DLD1 (cell line): ENCODE measurements around the gene DAB1.

Experiments used
- in situ Hi-C: cut with HindIII; loops from 2 replicates; pipeline ENCODE4 v1.10.0; 2017; ENCODE audit warnings: low sequenced_read_pairs

The DAB1 gene

DNA sequence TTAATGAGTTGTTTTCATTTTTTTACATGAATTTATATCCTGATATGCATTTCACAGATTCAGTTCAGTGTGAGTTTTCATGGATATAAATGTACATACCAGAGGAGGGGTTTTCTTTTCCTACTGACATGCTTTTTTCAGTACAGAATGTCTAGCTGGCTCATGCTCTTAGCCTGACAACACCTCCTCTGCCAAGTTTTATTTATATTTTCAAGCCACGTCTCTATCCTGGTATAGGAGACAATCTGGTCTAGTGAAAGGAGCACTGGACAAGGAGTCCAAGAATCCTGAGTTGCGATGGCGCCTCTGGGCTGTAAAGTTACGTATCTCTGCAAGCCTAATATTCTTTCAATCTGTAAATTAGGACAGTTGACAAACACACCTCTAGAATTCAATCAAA lies 4.9 kb downstream of the DAB1 start:
- in situ Hi-C loops = no loop called here

DNA sequence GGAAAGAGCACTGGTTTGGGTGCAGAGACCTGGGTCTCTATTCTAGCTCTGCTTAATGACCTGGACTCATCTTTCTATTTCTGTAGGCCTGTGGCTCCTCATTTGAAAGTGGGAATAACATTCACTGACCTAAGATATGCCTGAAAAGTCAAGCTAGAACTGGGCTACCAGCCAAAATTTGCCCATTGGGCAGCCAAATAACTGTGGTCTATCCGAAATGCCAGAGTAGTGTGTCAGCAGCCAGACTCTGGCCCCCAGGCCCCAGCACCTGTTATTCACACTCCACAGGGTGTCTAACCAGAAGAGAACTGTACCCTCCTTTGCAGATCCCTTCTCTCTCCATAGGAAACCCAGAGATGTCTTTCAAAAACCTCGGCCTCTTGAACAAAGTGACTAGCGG lies 12.6 kb downstream of the DAB1 start:
- in situ Hi-C loops = no loop called here

DNA sequence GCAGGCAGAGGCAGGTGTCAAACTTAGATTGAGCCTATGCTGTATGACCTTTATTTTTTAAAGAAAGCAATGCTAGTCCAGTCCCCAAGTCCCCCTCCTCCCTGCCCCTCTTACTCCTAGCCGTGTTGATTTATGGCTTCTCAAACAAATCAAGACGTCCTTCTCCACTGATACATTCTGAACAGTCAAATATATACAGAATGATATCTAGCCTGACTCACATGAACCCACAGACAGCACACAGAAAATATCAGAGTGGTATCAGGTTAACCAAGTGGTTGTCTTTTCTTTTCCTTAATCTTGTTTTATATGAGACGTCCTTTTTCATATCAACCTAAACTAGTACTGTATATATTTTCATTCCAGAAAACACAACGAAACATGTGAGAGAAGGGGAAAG lies 13.4 kb downstream of the DAB1 start:
- in situ Hi-C loops = no loop called here

DNA sequence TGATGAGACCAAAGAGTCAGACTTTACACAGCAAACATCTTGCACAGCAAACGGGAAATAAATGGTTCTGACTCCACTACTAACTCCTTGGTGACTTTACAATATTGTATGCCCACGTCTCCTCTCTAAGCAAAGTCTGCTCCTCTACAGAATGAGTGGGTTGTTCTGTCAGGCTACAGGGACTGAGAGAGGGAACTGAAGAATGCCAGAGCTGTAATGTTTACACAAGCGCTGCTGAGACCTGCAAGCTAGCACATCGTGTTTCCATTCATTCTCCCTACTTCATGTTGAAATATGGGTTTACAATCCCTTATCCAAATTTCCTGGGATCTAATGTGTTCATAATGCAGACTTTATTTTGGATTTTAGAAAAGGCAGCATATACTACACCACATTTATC lies 15.9 kb downstream of the DAB1 start:
- in situ Hi-C loops = no loop called here

DNA sequence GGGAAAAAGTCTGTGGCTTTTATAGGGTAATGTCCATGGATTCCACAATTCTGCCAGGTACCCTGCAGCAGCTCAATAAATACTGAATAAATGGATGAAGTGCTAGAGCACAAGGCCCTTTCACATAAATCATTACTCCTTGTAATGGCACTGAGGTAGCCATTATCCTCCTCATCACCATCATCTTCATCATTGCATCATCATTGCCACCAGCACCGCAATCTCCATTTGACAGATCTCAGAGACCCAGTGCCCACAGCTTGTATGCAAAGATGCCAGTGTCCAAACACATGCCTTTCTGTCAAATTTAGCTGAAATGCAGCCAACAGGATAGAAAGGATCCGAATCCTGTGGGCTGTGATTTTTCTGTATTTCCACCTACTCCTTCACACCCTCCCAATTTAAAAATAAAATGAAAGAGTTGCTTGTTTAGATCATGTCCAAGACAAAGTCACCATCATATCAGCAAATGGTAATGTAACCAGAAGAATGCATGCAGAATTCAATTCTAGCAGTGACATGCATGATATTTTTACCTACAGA lies 17.4 kb downstream of the DAB1 start:
- in situ Hi-C loops = no loop called here

DNA sequence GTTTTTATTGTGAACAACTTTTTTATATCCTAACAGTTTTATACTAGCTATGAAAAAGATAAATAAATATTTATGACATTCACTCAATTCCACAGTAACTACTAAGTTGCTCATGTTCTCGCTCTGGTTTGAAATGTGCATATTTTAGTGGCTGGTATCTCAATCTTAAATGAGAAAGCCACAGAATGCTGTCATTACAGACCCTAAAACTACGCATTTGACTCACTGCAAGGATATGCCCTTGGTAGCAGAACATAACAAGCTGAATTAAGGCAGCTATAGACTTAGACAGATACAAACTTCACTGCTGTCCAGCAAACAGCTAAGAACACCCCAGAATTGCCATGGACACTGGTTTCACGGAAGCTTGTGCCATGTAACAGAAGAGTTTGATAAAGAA lies 19.0 kb downstream of the DAB1 start:
- in situ Hi-C loops = no loop called here

DNA sequence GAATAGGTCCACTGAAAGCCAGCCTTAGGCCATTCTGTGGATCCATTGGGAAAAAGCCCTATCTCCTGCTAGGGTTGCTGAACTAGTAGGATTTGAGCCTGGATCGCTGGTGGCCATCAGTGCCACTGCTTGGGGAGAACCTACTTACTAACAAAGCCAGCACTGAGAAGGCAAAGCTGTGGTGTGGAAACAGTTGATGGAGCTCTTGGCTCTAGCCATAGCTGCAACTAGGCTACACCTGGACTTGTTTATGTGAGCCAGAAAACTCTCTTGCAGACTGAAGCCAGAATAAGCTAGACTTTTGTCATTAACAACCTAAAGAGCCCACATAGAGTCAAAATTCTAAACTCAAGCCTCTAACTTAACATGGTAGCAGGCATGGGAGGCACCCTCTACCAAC lies 20.7 kb downstream of the DAB1 start:
- in situ Hi-C loops = no loop called here

DNA sequence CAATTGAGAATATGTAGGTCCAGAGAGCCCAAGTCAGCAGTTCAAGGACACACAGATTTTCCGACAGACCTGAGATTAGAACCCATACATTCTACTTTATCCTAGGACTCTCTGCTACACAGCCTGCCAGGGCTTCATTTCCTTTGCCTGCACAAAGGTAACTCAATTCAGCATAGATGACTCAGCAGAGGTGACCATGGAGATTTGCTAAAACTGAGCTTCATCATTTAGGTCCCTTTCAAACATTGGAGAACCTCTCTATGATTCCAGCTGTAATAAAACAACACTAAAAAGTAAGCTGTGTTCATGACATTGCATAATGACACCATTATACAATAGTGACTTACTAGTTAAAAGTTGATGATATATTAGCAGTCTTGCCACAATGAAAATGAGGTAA lies 22.2 kb downstream of the DAB1 start:
- in situ Hi-C loops = no loop called here

DNA sequence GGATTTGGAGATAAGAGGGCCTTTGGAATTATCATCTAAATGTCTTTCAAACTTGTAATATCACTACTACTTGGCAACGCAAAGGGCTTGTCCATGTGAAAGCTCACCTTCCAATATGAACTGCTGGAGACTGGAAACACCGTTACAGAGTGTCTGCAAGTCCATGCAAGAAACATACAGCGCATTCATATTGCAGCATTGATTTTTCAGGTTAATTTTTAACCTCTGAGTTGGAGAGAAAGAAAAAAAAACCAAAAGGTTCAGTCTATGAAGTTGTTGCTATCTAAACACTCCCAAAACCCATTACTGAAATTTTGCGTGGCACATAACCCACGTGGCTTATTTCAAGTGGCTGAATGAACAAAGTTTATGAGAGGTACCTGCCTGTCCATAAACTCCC lies 23.8 kb downstream of the DAB1 start:
- in situ Hi-C loops = no loop called here

DNA sequence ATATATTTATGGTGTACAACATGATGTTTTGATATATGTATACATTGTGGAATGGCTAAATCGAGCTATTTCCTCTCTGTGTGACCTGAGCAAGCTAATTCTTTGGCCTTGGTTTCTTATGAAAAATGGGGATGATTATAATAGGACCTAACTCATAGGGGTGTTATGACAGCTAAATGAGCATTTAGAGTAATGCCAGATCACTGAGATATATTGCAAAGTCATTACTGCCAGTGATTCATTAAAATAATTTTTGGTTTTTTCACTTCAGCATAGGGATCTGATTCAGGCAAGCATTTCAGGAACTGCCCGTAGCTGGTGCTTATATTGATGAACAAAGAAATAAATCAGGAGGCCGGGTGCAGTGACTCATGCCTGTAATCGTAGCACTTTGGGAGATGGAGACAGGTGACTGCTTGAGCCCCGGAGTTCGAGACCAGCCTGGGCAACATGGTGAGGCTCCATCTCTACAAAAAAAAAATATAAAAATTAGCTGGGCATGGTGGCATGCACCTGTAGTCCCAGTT lies 30.7 kb downstream of the DAB1 start:
- in situ Hi-C loops = no loop called here

DNA sequence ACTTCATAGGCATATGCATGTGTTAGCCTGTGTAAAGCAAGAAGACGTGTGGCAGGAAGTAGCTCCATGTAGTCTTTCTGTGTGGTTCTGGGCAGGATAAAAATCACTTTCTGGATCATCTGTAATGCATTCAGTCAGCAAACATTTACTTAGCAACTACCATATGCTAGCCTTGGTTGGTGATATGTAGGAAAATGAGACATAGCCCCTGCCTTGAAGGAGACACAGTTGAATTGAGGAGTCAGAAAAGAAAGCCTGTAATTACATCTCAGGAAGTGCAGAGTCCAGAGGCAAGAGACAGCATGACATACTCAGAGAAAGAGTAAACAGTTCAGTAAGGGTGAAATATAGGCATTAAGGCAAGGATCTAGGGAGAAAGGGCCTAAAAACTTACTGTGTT lies 38.5 kb downstream of the DAB1 start:
- in situ Hi-C loops = no loop called here

DNA sequence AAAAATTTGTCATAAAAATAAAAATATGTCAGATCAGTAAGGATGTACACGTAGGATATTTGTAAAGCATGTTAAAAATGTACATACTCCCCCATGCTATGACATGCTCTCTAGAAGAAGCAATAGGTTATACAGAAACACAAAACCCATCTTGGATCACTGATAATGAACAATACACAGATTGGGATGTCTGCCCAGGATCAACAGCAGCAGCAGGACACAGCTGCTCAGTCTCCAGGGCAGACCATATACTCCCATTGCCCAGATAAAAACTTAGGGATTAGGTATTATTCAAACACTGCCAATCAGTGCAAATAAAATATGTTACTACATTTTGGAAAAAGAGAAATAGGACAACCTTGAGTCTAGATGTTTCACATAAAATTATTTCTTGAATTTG lies 39.0 kb downstream of the DAB1 start:
- in situ Hi-C loops = no loop called here

DNA sequence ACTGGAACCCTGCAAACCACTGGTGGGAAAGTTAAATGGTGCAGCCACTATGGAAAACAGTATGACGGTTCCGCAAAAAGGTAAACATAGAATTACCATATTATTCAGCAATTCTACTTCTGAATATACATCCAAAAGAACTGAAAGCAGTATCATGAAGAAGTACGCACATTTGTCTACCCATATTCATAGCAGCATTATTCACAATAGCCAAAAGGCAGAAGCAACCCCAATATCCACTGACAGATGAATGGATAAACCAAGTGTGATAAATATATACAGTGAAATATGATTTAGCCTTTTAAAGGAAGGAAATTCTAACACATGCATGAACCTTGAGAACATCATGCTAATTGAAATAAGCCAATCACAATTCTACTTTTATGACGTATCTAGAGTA lies 39.6 kb downstream of the DAB1 start:
- in situ Hi-C loops = no loop called here

DNA sequence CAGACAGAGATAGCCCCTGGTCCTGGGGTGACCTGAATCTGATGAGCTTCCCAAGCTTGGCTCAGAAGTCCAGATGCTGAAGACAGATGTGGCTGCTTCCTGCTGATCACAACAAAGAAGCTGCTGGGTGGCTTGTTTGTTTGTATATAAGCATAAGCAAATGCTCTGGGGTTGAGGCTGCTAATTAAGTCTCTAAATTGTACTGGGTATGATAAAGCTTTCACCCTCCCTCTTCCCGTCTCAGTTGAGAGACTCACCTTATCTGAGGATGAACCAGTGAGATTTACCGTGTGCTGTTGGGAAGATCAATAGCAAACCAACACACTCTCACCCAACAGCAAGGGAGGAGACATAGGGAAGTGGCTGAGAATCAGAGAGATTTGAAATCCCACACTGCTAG lies 42.0 kb downstream of the DAB1 start:
- in situ Hi-C loops = no loop called here

DNA sequence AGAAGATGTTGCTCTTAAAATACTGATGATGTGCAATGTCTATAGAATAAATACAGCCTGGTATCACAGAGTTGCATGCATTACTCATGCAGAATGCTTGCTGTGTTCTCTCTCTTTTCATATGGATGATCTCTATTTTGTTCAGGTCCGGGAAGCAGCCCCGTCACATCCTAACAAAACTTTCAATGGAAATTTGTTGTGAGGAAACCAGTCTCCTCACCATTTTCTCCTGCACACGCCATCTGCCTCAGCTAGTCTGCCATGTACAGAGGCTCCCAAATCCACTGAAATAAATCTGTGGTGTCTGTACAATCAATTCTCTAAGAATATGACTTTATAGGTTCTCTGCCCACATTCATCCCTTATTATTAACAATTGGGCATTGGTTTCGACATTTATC lies 42.4 kb downstream of the DAB1 start:
- in situ Hi-C loops = no loop called here

DNA sequence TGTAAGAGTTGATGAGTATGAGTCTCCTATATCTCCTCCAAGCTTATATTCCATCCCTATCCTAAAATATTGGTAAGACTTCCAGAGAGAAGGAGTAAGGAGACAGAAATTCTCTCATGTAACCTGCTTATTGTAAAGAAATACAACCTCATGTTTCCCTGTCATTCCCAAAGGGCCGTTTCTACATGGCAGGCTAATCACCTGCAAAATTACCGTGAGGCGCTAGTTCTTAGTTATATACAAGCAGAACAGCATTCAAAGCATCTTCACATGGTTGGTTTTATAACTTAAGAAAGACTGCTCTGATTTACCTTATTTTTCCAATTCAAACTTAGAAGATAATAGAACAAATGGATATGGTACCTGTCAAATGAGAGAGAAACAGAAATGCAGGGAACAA lies 42.9 kb downstream of the DAB1 start:
- in situ Hi-C loops = no loop called here

DNA sequence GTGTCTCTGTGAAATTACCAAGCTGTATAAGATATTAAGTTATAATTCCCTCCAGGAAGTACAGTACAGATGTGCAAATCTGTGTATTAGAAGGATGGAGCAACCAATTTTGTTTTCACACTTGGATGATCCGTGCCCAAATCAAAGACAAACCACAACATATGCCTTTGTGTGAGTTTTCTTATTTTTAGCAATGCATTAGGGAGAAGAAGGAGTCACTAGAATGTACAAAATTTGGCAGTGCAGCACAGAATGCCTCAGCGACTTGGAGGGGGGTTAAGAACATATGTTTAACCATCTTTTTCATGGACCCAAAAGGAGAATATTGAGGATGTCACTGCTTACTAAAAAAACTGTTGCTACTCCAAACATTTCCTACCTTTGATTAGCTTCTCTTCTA lies 45.3 kb downstream of the DAB1 start:
- in situ Hi-C loops = no loop called here

DNA sequence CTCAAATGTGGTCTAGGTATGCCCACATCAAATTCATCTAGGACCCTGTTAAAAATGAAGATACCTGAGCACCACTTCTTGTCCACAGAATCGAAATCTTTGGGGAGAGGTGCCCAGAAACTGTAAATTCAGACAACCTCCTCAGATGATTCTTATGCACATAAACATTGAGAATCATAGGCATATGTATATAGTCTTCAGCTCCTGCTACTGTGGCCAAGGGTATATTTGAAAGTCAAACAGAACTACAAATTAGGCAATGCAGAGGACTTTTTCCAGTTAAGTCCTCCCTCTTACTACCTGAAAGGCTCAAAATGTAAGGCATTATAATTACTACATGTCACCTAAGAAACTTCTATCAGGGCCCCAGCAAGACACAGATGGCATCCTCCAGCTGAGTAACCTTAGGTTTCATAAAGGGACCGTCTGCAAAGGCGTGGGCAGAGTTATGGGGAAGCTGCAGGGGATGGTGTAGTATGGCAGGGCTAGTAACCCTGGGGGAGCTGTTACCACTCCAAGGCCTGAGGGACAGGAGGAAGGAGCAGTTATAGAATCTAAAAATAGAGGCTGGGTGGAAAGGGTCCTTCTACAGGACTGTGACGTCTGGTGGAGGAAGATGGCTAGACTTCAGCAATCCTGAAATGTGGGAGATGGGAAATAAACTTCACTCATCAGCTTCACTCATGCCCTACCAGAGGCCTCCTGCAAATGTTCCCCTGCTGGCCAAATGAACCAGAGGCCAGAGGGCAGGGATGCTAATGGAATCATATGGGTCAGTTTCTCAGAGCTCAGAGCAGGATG lies 46.3 kb downstream of the DAB1 start:
- in situ Hi-C loops = no loop called here

DNA sequence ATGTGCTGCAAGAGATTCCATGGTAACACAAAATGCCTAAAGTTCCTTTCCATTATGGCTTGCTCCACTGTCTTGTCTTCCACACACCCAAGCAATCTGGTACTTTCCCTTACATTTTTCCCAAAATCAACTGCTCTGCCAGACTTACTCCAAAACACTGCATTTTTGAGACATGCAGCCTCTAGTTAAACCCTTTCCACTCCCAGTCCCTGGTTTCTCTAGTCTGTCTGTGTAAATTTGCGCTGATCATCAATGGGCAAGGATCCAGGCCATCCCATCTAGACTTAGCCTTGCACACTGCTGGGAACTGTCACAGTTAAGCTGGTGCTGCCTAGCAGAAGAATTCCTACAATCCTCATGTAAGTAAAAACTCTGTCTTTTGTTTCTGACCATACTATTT lies 47.8 kb downstream of the DAB1 start:
- in situ Hi-C loops = no loop called here

DNA sequence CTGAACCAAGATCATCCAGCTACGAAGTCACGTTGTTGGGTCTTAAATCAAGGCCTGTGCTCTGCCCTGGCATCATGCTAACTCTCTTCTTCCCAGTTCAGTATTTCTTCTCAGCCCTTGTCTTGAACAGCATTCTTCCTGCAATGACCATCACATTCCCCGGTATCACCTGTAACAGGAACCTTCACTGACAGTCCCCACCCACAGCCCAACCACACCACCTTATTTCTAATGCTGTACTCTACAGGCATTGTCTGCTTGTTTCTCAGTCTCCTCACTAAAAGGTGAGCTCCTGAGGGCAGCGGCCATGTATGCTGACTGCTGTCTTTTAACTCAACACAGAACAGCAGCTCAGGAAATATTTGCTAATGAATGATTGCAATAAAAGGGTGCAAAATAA lies 54.0 kb downstream of the DAB1 start:
- in situ Hi-C loops = no loop called here

DNA sequence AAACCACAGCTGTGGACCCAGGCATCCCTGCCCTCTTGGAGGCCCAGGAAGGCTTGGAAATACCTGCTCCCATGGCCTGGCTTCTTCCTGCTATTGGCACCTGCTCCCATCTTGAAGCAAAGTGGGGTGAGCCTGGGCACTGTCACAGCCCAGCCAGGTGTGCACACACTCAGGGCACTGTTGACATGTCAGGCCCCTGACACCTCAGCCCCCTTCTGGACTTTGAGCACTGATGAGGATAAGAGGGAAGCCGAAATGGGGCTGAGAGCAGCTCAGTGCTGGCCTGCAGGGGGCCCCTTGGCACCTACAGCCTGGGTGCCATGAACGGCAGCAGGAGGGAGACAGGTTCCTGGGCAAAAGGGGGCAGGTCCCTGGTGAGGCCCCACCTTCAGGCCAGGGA lies 55.9 kb downstream of the DAB1 start:
- in situ Hi-C loops = no loop called here

DNA sequence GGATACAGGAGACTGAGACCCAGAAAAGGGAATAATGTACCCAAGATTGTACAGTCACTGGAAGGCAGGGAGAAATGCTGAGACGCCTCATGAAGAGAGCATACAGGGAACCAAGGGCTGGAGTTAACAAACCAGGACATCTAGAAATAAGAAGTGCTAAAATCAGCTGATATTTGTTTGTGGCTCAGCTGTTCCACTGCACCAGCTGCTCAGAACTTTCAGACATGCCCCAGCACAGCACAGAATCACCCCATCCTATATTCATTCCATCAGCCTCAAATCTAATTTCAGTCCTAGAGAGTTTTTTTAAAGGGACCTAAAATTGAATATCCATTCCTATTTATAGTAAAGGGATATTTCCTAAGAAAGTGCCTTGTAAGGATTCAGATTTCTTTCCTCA lies 60.2 kb downstream of the DAB1 start:
- in situ Hi-C loops = no loop called here

DNA sequence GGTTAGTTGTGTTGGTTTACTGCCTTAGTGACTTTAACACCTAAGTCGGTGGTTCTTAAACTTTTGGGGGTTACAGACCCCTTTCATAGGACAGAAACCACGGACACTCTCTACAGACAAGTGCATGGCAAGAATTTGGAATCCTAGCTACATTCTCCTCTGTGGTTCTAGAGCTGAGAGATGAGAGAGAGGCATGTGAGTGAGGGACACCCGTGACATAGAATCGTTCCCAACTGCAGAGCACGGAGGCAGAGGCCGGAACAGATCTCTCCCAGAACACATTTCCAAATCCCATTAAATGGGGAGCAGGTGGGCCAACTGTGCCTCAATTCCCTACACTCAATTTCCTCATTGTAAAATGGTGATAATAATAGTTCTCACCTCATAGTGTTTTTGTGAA lies 60.7 kb downstream of the DAB1 start:
- in situ Hi-C loops = no loop called here
